Dedifferentiated amniotic fluid mesenchymal stem cell (primary cell): ENCODE results near the gene TRPM4.
"Not testable (repeated sequence)": the region's sequence is repeated elsewhere in the genome, so short reads cannot be mapped to it uniquely, and the experiment has no call there.

Experiments
- DNase-seq: peaks from one replicate; pipeline ENCODE4 v3.0.0-alpha.2; 2016; ENCODE audit errors: extremely low spot score

TRPM4 gene

DNA sequence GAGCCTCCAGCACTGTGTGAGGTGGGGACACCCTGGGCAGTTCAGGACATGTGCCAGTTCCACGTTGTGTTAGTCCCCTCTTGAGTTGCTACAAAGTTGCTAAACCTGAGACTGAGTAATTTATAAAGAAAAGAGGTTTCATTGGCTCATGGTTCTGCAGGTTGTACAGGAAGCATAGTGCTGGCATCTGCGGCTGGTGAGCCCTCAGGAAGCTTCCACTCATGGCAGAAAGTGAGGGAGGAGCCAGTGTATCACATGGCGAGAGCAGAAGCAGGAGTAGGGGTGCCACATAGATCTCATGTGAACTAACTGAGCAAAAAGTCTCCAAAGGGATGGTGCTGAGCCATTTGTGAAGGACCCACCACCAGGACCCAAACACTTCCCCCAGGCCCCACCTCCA lies 33.2 kb downstream of the TRPM4 start:
- DNase-seq: no peak

- no peak for DNase-seq
These were observed 36.3 kb downstream of the TRPM4 start for GRCh38 chr19:49193822-49194394.

DNA sequence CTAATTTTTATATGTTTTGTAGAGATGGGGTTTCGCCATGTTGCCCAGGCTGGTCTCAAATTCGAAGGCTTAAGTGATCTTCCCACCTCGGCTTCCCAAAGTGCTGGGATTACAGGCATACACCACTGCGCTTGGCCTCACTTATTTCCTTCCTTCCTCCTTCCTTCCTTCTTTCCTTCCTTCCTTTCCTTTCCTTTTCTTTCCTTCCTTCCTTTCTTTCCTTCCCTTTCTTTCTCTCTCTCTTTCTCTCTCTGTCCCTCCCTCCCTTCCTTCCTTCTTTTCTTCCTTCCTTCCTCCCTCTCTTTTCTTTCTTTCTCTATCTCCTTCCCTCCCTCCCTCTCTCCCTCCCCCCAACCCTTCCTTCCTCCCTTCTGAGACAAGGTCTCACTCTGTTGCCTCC lies 36.8 kb downstream of the TRPM4 start:
- no peak for DNase-seq

- DNase-seq: no peak
These were observed 39.1 kb downstream of the TRPM4 start for GRCh38 chr19:49196527-49197240.

DNA sequence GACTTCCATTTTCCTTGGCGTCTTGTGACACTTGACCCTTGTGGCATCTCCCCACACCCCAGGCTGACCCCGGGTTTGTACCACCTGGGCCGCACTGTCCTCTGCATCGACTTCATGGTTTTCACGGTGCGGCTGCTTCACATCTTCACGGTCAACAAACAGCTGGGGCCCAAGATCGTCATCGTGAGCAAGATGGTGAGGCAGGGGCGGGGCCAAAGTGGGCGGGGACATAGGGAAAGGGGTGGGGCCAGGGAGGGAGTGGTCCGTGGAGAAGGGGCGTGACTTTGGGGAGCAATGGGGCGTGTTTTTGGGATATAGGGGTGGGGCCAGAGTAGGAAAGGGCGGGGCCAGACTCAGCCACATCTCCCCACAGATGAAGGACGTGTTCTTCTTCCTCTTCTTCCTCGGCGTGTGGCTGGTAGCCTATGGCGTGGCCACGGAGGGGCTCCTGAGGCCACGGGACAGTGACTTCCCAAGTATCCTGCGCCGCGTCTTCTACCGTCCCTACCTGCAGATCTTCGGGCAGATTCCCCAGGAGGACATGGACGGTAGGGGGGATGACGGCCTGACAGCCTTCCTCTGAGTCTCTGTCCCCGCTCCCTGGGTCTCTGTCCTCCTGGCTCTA lies 42.8 kb downstream of the TRPM4 start:
- DNase-seq: no peak

- DNase-seq: no peak
These were observed 43.5 kb downstream of the TRPM4 start for GRCh38 chr19:49201042-49201441.

GRCh38 chr19:49205114-49205513 lies 47.5 kb downstream of the TRPM4 start:
- no peak for DNase-seq

DNA sequence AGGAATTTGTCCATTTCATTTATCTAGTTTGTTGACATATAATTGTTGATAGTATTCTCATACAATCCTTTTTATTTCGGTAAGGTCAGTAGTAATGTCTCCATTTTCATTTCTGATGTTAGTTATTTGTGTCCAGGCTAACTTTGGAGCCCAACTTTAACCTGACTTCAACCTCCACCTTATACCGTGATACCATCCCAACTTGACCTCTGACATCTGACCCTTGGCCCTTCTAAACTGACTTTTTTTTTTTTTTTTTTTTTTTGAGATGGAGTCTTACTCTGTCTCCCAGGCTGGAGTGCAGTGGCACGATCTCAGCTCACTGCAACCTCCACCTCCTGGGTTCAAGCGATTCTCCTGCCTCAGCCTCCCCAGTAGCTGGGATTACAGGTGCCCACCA lies 51.9 kb downstream of the TRPM4 start:
- not testable (repeated sequence) for DNase-seq

- DNase-seq: no peak
These were observed 52.7 kb downstream of the TRPM4 start for GRCh38 chr19:49210108-49210900.

DNA sequence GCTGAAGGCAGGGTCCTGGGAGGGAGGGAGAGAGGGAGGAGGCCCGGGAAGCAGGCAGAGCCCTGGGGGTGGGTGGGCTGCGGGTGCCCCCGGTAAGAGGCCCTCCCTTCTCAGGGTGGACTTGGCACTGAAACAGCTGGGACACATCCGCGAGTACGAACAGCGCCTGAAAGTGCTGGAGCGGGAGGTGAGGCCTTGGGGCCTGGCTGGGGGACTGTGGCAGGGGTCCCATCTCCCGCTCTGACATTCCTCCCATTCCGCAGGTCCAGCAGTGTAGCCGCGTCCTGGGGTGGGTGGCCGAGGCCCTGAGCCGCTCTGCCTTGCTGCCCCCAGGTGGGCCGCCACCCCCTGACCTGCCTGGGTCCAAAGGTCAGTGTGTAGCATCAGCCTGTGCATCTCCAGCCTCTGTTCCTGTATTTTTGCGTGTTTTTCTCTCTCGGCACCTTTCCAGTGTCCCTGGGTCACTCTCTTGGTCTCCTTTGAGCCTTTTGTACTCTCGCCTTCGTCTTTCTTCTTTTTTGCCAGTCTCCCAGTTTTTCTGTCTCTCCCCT lies 53.4 kb downstream of the TRPM4 start:
- DNase-seq: no peak

DNA sequence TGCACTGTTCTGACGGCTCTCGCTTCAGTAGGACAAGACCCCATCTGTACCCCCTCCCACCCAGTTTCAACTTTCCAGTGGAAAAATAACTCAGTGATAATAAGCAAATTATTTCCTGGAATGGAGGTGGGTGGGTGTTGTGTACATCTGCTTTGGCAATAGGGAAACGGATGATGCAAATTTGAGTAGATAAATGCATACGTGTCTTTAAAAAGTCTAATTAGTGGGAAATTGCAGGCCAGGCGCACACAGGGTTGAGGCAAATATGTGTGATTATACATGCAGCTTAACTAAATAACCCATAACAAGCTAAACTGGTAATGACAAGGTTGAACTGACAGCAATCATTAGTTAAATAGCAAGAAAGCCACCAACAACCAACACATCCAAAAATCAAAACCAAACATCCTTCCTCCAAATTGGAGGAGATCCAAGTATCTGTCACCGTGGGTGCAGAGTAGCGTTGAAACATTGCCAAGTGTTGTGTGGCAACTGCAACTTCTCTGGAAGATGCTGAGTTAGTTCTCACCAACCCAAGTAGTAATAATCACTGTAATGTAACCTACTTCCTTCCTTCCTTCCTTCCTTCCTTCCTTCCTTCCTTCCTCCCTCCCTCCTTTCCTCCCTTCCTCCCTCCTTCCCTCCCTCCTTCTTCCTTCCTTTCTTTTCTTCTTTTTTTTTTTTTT lies 54.6 kb downstream of the TRPM4 start:
- no peak for DNase-seq

- DNase-seq: no peak
These were observed 56.2 kb downstream of the TRPM4 start for GRCh38 chr19:49213791-49214190.

- DNase-seq: no peak
These were observed 57.1 kb downstream of the TRPM4 start for GRCh38 chr19:49214701-49215100.

DNA sequence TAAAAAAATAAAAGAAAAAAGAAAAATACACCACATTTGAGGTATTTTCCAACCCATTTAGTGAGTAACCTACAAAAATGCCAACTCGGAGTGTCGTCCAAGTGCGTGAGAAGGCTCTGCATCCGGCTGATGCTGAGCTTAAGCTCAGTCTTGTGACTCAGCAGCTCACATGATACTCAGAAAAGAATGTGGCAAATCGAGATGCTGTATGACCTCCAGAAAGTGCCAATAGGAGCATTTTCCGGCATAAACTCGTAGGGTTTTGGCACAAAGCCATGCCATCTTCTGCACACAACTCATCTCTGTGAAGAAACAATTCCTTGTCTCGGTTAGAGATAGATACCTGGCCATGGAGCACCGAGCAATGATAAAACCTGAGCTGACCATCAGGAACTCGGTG lies 58.5 kb downstream of the TRPM4 start:
- peak; percentile 21 for DNase-seq

DNA sequence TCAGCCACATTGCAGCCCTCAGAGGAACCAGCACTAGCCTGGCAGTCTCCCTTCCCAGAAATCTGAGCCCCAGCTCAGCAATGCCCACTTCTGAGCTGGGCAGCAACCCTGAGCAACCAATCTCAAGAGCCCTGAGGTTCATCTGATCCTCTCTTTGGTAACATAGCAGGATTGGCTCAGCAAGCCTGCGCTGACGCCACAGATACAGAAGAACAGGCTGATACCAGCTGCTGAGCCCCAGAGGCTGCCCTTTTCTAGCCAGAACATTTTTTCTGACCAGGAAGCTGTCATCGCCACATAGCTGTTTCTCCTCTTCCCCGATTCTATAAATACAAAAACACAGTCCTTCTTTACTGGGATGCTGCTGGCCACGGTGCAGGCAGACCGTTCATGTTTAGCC lies 59.8 kb downstream of the TRPM4 start:
- no peak for DNase-seq

DNA sequence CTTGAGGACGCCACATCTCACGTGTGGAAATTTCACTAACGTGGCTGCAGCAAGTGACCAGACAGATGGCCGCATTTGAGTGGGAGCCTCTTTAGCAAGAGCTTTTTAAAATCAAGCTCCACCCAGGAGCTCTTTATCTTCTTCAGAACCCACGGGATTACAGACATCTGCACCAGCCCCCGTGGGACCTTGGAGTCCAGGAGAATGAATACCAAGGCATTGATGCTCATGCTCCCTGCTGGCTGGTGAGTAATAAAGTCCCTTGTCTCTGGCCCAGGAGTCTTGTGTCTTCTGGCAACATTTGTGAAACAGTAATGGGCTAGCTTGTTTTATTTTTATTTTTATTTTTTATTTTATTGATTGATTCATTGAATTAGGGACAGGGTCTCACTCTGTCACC lies 64.4 kb downstream of the TRPM4 start:
- no peak for DNase-seq

GRCh38 chr19:49222528-49222927 lies 64.9 kb downstream of the TRPM4 start:
- DNase-seq: no peak

- no peak for DNase-seq
These were observed 65.9 kb downstream of the TRPM4 start for GRCh38 chr19:49223472-49223871.

GRCh38 chr19:49224441-49224840 lies 66.8 kb downstream of the TRPM4 start:
- DNase-seq: not testable (repeated sequence)

DNA sequence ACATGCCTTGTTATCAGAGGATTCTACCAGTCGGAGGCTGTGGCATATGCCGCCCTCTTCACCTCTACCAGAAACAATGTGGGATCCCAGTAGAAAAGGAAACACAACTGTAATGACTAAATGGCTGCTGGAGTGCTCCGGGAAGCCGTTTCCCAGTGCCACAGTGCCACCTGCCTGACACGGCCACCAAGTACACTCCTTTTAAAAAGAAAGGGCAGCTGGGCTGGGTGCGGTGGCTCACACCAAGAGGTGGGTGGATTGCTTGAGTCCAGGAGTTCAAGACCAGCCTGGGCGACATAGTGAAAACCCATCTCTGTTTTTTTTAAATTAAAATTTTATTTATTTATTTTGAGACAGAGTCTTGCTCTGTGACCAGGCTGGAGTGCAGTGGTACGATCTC lies 67.3 kb downstream of the TRPM4 start:
- DNase-seq: peak; percentile 21

DNA sequence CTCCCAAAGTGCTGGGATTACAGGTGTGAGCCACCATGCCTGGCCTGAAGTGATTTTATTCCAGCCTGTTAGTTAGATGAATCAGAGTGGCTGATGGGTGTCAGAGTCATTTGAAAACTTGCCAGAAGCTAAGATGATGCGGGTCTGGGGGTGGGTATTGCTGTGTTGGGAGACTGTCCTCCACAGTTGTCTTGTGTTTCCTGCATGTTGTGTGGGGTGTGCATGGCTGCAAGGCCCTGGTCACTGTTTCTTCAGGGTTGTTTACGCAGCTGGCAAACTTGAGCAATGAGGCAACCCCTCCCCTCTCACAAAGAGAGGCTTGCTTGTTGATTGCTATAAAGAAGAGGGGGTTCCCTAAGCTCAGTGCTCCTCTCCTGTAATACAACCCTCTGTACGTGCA lies 71.8 kb downstream of the TRPM4 start:
- DNase-seq: no peak

GRCh38 chr19:49231389-49231788 lies 73.8 kb downstream of the TRPM4 start:
- DNase-seq: no peak
